ENCODE data around the gene LAMA2.

DNA sequence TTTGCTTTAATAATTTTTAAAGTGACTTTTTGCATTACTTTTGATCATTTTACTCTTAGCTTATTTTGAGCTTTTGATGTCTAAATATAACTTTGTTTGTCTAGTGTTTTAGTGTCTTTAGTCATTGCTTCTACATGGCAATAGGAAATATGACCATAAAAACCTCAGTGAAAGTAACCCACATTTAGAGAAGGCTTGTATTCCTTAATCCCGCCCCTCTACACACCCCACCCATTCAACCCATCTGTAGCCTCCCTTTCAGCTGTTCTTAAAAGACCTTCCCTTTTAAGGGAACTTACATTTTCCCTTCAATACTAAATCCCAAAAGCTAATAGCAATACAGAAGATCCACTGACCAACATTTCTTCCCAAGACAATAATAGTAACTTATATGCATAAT, 225.4 kb downstream of the LAMA2 start:
- TF ChIP-seq, protein P1, sequence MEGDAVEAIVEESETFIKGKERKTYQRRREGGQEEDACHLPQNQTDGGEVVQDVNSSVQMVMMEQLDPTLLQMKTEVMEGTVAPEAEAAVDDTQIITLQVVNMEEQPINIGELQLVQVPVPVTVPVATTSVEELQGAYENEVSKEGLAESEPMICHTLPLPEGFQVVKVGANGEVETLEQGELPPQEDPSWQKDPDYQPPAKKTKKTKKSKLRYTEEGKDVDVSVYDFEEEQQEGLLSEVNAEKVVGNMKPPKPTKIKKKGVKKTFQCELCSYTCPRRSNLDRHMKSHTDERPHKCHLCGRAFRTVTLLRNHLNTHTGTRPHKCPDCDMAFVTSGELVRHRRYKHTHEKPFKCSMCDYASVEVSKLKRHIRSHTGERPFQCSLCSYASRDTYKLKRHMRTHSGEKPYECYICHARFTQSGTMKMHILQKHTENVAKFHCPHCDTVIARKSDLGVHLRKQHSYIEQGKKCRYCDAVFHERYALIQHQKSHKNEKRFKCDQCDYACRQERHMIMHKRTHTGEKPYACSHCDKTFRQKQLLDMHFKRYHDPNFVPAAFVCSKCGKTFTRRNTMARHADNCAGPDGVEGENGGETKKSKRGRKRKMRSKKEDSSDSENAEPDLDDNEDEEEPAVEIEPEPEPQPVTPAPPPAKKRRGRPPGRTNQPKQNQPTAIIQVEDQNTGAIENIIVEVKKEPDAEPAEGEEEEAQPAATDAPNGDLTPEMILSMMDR (IDR thresholded peaks at IDR 0.05): no peak
- no peak for TF ChIP-seq POLR2A (IDR thresholded peaks at IDR 0.05)
